ENCODE measurements around the gene AGRP.

DNA sequence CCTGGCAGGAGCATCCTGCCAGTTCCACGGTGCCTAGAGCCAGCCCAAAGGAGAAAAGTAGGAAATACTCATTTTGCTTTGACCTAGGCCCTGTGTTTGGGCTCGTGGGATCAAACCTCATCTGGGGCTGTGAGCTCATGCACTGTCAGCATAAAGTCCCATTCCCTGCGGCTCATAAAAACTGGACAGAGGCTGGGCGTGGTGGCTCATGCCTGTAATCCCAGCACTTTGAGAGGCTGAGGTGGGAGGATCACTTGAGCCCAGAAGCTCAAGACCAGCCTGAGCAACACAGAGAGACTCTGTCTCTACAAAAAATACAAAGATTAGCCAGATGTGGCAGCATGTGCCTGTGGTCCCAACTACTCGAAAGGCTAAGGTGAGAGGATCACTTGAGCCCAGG is 20.3 kb downstream of the AGRP start:
- no peak for TF ChIP-seq FOXJ3 (CRISPR knock-in tag; IDR thresholded peaks at IDR 0.05; ENCODE audit: borderline replicate concordance)
- TF ChIP-seq, protein P1, sequence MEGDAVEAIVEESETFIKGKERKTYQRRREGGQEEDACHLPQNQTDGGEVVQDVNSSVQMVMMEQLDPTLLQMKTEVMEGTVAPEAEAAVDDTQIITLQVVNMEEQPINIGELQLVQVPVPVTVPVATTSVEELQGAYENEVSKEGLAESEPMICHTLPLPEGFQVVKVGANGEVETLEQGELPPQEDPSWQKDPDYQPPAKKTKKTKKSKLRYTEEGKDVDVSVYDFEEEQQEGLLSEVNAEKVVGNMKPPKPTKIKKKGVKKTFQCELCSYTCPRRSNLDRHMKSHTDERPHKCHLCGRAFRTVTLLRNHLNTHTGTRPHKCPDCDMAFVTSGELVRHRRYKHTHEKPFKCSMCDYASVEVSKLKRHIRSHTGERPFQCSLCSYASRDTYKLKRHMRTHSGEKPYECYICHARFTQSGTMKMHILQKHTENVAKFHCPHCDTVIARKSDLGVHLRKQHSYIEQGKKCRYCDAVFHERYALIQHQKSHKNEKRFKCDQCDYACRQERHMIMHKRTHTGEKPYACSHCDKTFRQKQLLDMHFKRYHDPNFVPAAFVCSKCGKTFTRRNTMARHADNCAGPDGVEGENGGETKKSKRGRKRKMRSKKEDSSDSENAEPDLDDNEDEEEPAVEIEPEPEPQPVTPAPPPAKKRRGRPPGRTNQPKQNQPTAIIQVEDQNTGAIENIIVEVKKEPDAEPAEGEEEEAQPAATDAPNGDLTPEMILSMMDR (IDR thresholded peaks at IDR 0.05) = no peak
